ENCODE measurements around the gene EBF4. TPM values are rescaled to one million over a fixed set of nuclear protein-coding genes. Genes with fewer than 3 reads are reported as not detected.

Gene EBF4
- total and polyA plus RNA-seq, 2 of the 8 experiments (the other 6 are each of a cell fraction or from before 2014, with no cell fraction given): 1.2 to 2.9 TPM

DNA sequence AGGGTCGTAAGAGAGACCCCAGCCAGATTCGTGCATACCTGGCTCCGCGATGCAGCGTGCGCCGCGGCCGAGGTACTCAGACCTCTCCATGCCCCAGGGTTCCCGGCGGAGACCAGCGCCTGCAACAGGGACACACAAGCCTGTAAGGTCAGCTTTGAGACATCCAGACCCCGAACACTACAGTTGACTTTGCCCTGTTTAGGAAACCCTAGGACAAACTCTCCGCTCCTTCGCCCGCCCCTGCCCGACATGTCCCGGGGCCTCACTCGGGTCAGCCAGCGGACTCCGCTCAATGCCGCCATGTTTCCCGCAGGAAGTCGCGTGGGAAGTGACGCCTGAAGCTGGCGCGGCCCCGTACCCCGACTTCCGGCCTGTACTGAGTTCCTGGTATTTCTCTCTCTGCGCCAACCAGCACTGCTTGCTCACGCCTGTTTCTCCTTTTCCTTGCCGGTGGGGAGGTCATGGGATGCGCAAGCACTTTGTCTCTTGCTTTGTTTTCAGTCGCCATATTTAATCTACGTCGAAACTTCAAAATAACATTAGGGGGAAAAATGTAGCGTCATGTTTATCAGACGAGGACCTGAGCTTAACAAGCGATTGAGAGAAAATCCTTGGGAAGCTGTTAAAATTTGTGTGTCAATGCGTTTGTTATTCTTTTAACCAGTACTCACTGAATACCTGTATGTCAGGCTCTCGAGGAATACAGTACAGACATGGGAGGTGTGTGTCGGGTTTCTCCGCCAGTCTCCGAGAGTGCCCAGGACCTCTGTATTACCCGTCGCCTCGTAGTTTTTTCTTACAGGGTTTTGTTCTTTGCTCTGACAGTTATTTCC lies 28.5 kb upstream of the EBF4 start, which contains the start of gene IDH3B:
Gene IDH3B, minus strand, starts transcription at position 330 of the 833 bp plus-strand sequence. Its CDS starts 28 bp downstream, at position 302.
- no peak within 1 kb of the TSS; the same call in 1 of the 2 replicates for H2AFZ ChIP-seq (ENCODE audit: low read length)
- H2BK120ac ChIP-seq (replicated peaks; ENCODE audit: low read depth, low read length): no peak within 1 kb of the TSS
- H3K56ac ChIP-seq (replicated peaks; ENCODE audit: insufficient read length, low read depth, low read length): no peak within 1 kb of the TSS
- peaks cover 0 to 3% of the 10 kb centered on the region in 2 experiments for H4K20me1 ChIP-seq (replicated peaks in 1 of 2; ENCODE audit: control insufficient read depth in 1 of 2, insufficient read depth in 2 of 2, low read length in 2 of 2)
- no peak within 1 kb of the TSS for H3K18ac ChIP-seq (ENCODE audit: extremely low read depth, low read length)
- ChIA-PET POLR2A (ENCODE audit: partially characterized antibody) (interaction anchor here (1.0 to 28.5 kb wide), 8 partner anchors 9 to 209 kb away, joined by 3 to 463 read pairs (median 6); partner anchors contain the start of genes NOP56, PTPRA and SNRPB), CTCF (ENCODE audit: partially characterized antibody) (interaction anchor here (0.5 to 1.3 kb wide), 7 partner anchors 9 to 1476 kb away, joined by 3 to 6 read pairs (median 3); no protein-coding TSS in a partner anchor)
- H3K23me2 ChIP-seq (ENCODE audit: low read depth, low read length): peaks cover 5% of the 10 kb centered on the region; the same call in 1 of the 2 replicates
- peak within 1 kb of the TSS; percentile 98 for H4K8ac ChIP-seq (ENCODE audit: extremely low read depth, insufficient read depth, low read length)
- H3K4me3 ChIP-seq (ENCODE audit: extremely low read depth in 1 of 4, insufficient read depth in 2 of 4, low read depth in 3 of 4, low read length in 4 of 4): peak within 1 kb of the TSS; percentile 93 to 96 (median 96)
- peaks cover 0 to 4% (median under 1%) of the 10 kb centered on the region in 4 experiments; a peak in 3 of 7 replicates for H3K4me1 ChIP-seq (replicated peaks in 1 of 4; ENCODE audit: control insufficient read depth in 3 of 4, insufficient read depth in 4 of 4, low read length in 3 of 4)
- no peak within 1 kb of the TSS for H2AK5ac ChIP-seq (ENCODE audit: low read depth, low read length)
- peaks cover 0 to 10% of the 10 kb centered on the region in 2 experiments; a peak in 2 of 4 replicates for H3K79me2 ChIP-seq (ENCODE audit: control insufficient read depth in 1 of 2, insufficient read depth in 2 of 2, low read length in 2 of 2)
- H2BK5ac ChIP-seq (ENCODE audit: low read depth, low read length): peak within 1 kb of the TSS; percentile 61
- peak within 1 kb of the TSS; percentile 79 for H3K4ac ChIP-seq (replicated peaks; ENCODE audit: insufficient read length, low read depth, low read length)
- H3K14ac ChIP-seq (ENCODE audit: insufficient read length): no peak within 1 kb of the TSS
- peak; percentile 64 to 94 for DNase-seq (ENCODE audit: low read depth in 1 of 2, low spot score in 2 of 2)
- H4K5ac ChIP-seq (ENCODE audit: insufficient read length, low read depth, low read length): peak within 1 kb of the TSS; percentile 61
- H3K27ac ChIP-seq (ENCODE audit: low read depth, low read length): peak within 1 kb of the TSS; percentile 78
- H2BK20ac ChIP-seq (ENCODE audit: low read length): no peak within 1 kb of the TSS
- H3K23ac ChIP-seq (ENCODE audit: insufficient read length): no peak within 1 kb of the TSS
- H4K91ac ChIP-seq (replicated peaks; ENCODE audit: insufficient read length, low read length): peak within 1 kb of the TSS; percentile 81
- WGBS, 2 experiments (ENCODE audit: extremely low coverage in 1 of 2, insufficient coverage in 1 of 2, insufficient read length in 1 of 2, insufficient replicate concordance in 2 of 2, low coverage in 1 of 2, low lambda C conversion rate in 2 of 2, missing lambda C conversion rate in 1 of 2): 22% methylated on average over 37 of the region's 49 CpGs; no CpG with 5 or more reads in 1 of the 2 experiments
- H2BK12ac ChIP-seq (ENCODE audit: low read depth, low read length): no peak within 1 kb of the TSS; the same call in 1 of the 2 replicates
- no peak within 1 kb of the TSS for H2BK15ac ChIP-seq (ENCODE audit: low read length)
- peak within 1 kb of the TSS; percentile 81 to 100 for H3K4me2 ChIP-seq (ENCODE audit: insufficient read depth in 1 of 2, low read depth in 2 of 2, low read length in 2 of 2)
- H3K27me3 ChIP-seq (replicated peaks in 1 of 4; ENCODE audit: control insufficient read depth in 3 of 4, extremely low read depth in 1 of 4, insufficient read depth in 3 of 4, low read length in 3 of 4): no peaks in the 10 kb centered on the region; a peak in 3 of 7 replicates
- FAIRE-seq: peak; percentile 89
- H3K79me1 ChIP-seq (ENCODE audit: low read depth, low read length): peaks cover 3% of the 10 kb centered on the region; the same call in 1 of the 2 replicates
- H3K36me3 ChIP-seq (ENCODE audit: control insufficient read depth in 2 of 4, insufficient read depth in 4 of 4, low read length in 3 of 4): peaks cover 2 to 30% (median 17%) of the 10 kb centered on the region in 4 experiments; a peak in 7 of 8 replicates
- peak within 1 kb of the TSS; percentile 76 to 92 (median 83) for H3K9ac ChIP-seq (replicated peaks in 1 of 4; ENCODE audit: extremely low read depth in 1 of 4, low read depth in 3 of 4, low read length in 3 of 4)
- H3K9me3 ChIP-seq (ENCODE audit: insufficient read depth in 2 of 2, low read depth in 1 of 2, low read length in 1 of 2): no peaks in the 10 kb centered on the region
- TF ChIP-seq POU5F1 (IDR thresholded peaks at IDR 0.05; ENCODE audit: low read depth, low read length): no peak
- TF ChIP-seq TCF12 (IDR thresholded peaks at IDR 0.05; ENCODE audit: low read depth, low read length): 0 out of 2 replicates have a peak, but pooled peaks have one; percentile 24
- TF ChIP-seq YY1 (IDR thresholded peaks at IDR 0.05; ENCODE audit: low read depth, low read length): peak; percentile 99
- TF ChIP-seq KDM4A (IDR thresholded peaks at IDR 0.05; ENCODE audit: low read depth, low read length, severe bottlenecking): peak; percentile 99
- no peak for TF ChIP-seq CHD2 (IDR thresholded peaks at IDR 0.05; ENCODE audit: low read length)
- peak in 1 of 2 experiments; percentile 99; a peak in 2 of 4 replicates for TF ChIP-seq HDAC2 (IDR thresholded peaks at IDR 0.05; ENCODE audit: borderline replicate concordance in 1 of 2, low read depth in 2 of 2, low read length in 2 of 2)
- peak; percentile 96 for TF ChIP-seq POLR2AphosphoS5 (IDR thresholded peaks at IDR 0.05; ENCODE audit: low read depth, low read length)
- no peak for TF ChIP-seq EP300 (IDR thresholded peaks at IDR 0.05; ENCODE audit: borderline replicate concordance in 1 of 2, low read depth in 2 of 2, low read length in 2 of 2)
- no peak for TF ChIP-seq CTBP2 (IDR thresholded peaks at IDR 0.05; ENCODE audit: borderline replicate concordance, insufficient read depth, insufficient read length, low read length)
- TF ChIP-seq TEAD4 (IDR thresholded peaks at IDR 0.05; ENCODE audit: low read depth, low read length): peak; percentile 84

Data from H1 (cell line).